Epidermal melanocyte (primary cell): ENCODE data around the gene VEPH1.

Experiments
- DNase-seq: peaks from one replicate; pipeline ENCODE4 v3.0.0; 2011; ENCODE audit warnings: low spot score; ENCODE audit not compliant: insufficient read length

VEPH1 gene

GRCh38 chr3:157388976-157389375, 114.2 kb downstream of the VEPH1 start:
- DNase-seq, result no peak

- DNase-seq, result peak; percentile 33
These were observed 115.3 kb downstream of the VEPH1 start for GRCh38 chr3:157387708-157388435.

GRCh38 chr3:157384491-157384890, 118.7 kb downstream of the VEPH1 start:
- DNase-seq, result no peak

DNA sequence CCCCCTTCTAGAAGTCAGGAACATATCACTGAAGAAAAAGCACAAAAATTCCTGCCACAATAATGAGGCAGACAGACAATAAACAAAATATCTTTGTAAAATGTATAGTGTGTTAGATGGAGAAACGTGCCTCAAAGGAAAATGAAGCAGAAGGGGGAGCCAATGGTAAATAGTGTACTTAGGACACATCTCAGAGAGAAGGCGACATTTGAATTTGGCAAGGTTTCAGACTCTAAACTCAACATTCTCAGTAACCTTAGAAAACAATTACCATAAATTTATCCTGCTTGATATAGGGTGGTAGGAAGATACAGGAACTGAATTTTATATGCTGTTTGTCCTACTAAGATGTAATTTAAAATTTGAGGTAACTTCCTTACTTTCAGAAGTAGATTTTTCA, 119.2 kb downstream of the VEPH1 start:
- DNase-seq, result no peak

DNA sequence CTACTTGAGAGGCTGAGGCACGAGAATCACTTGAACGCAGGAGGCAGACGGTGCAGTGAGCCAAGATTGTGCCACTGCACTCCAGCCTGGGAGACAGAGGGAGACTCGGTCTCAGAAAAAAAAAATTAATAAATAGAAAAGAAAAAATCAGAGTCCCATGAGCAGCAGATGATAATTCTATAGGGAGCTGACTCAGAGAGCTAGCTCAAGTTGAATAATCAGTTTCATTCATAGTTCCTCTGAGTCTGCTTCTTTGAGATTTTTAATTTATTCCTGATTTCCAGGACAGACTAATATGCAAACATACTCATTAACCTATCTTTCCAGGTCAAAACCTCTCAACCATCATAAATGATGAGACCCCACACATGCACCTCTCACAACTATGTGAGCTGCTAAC, 121.6 kb downstream of the VEPH1 start:
- DNase-seq, result no peak

DNA sequence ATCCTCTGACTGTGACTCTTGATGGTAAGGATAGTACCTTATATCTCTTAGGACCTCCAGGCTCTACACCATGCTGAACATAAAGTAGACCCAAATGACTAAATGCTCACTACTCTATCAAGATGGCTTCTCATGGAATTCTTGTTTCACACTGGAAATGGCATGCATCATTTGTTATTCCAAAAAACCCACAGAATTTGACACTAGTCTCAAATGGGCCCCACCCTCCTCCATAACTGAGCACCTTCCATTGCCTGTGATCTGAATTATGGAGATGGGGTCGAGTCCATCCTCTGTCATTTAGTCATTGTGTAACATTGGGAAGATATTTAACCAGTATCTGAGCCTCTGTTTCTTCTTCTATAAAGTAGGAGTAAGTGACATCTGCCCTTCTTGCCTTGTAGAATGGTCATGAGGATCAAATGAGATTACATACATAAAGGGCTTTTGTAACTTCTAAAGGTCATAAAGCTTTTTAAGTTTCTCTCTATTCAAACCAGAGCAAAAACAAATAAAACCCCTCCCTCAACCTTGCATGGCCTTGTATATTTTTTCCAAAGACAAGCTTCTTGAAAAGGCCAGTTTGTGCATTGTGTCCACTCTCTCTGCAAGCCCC, 123.6 kb downstream of the VEPH1 start:
- no peak for DNase-seq

- no peak for DNase-seq
These were observed 126.5 kb downstream of the VEPH1 start for GRCh38 chr3:157376603-157377300.

DNA sequence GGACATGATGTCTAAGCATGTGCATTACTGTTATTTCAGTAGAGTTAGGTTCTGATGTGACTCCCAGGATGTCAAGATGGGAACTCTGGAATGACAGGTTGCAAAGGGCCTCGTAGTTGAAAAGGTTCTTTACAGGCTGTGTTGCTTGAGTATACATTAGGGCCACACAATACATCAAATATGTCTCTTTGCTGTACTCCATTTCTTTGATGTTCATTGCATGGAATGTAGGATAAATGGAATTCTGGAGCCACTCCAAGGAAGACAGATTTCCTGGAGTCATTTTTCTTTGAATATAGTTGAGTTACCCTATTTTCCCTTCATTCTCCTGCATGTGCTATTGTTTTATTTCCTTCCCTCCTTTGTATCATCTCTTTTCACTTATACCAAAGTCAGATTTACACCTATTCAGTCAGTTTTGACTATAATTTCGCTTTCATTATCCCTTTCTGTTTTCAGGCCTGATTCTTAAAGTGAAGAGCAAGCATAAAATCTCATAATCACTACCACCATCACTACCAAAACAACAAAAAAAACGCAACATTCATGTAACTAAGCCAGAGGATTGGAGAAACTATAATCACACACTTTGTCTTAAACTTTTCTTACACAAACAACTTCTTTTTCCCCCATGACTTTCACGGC, 127.8 kb downstream of the VEPH1 start:
- no peak for DNase-seq

DNA sequence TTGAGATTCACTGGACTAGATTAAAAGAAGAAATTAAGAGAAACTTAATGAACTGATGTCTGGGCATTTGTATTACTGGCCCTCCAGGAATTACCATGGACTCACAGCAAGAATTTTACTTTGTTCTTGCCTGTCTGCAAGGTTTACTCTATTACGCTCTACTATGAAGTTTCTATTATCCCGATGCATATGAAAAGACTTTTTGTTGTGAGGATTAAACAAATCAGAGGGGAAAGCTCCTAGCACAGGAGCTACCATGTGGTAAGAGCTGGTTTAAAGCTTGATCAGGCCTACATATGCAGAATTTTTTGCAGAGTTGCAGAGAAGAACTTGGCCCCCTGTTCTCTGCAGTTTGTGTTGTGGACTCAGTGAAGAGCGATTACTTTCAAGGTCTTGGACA, 128.3 kb downstream of the VEPH1 start:
- DNase-seq, result no peak

DNA sequence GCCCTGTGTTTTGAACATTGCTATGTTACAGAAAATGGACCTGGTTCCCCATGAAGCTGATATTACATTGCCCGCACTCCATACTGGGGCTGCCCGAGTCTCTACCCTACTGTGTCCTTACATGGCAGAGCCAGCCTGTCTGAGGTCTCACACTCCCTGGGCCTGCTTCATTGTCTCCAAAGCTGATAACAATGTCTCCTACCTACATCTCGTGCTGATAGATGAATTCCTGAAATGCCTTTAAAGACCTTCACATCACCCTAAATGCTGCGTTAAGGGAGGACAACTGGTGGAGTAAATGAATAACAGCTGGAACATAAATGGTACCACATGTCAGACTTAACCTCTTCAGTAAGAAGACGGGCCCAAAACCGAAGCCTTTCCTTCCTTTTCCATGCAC, 129.4 kb downstream of the VEPH1 start:
- no peak for DNase-seq

- DNase-seq, result no peak
These were observed 132.3 kb downstream of the VEPH1 start for GRCh38 chr3:157370867-157371266.

- no peak for DNase-seq
These were observed 133.3 kb downstream of the VEPH1 start for GRCh38 chr3:157369727-157370421.

DNA sequence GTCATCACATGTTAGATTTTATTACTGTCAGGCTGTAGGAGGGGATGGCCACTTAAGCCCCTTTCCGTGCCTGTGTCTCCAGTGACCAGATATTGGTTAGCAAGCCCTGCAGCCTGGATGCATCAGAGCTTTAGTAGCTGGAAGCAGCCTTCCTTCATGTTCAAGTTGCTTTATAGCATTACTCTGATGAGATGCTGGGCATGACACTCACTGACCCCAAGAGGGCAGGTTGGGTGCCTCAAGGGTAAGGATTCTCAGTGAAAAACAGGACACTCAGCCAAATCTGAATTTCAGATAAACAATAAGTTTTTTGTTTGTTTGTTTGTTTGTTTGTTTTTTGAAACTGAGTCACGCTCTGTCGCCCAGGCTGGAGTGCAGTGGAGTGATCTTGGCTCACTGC, 135.0 kb downstream of the VEPH1 start:
- DNase-seq, result no peak

- DNase-seq, result no peak
These were observed 139.8 kb downstream of the VEPH1 start for GRCh38 chr3:157363393-157363792.

- DNase-seq, result no peak
These were observed 140.9 kb downstream of the VEPH1 start for GRCh38 chr3:157362348-157362747.

DNA sequence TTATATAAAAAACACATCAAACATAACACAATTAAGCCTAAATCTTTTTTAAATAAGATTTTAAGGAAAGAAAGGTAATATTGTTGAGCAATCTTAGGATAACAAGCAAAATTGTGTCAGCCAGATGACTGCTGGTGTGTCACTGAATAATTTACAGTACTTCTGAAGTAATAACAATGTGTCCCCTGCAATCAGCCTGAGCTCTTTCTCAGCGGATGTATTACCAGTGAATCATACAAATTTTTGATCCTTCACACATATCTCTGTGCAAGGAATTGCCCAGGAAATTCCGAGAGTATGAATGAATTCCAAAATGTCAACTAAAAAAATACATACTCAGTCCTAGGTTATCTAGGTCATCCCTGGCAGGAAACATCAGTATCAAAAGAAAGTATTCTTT, 143.2 kb downstream of the VEPH1 start:
- DNase-seq, result no peak

GRCh38 chr3:157356541-157356940, 146.7 kb downstream of the VEPH1 start:
- DNase-seq, result no peak

GRCh38 chr3:157355276-157355675, 147.9 kb downstream of the VEPH1 start:
- no peak for DNase-seq

DNA sequence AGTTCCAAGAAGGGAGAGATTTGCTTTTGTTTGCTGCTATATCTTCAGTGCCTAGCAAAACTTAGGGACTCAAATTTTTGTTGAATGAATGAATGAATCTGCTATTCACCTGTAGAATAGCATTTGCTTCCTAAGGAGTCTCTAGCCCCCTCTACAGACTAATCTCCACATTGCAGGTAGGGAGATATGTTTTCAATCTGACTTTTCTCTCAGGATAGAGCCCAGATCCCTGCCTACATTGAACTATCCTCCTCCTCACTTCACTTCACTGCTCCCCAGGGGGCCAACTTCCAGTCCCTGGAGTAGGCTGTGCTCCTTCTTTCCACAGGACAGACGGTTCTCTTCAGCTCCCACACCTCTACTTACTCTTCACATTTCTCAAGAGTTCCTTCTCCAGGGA, 148.5 kb downstream of the VEPH1 start:
- no peak for DNase-seq

DNA sequence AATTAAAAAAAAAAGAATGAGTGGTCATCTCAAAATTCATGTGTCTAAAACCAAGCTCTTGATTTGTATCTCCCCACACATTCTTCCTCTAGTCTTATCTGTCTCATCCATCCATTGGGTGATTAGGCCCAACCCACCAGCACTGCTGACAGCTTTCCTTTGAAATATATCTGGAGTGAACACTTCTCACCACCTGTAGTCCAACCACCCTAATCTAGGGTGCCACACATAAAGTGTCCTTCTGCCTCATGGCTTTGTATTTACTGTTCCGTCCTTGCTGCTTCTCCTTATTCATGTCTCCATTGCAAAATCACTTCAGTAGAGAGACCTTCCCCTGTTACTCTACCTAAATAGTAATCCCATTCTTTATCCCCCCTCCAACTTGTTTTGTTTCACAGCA, 149.0 kb downstream of the VEPH1 start:
- no peak for DNase-seq

- DNase-seq, result no peak
These were observed 149.6 kb downstream of the VEPH1 start for GRCh38 chr3:157353652-157354051.

DNA sequence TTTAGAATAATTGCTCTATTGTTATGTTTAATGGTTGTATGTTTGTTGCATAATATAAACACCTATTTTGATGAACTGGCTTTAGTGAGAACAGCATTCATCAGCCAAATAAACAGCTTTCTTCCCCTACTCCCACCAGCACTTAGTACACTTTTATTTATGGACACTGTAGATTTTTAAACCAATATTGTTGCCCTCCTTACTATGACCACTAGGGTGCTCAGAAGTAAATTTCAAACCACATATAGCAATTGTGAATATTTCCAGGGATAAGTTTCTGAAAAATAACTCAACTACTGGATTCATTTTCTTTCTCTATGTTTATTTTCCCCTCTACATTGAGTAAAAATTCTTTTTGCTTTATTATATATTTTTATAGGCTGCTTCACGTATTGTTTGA, 151.2 kb downstream of the VEPH1 start:
- DNase-seq, result no peak
